IMR-90 (cell line): ENCODE results near the gene LMO1. TPM values are rescaled to one million over a fixed set of nuclear protein-coding genes. Genes with fewer than 3 reads are reported as not detected.

ENCODE experiments used
- ATAC-seq: fragments of 200-7000 bp; cut with Tn5 transposase; 2 replicates; pipeline ENCODE4 v1.9.1; 2020; ENCODE audit warnings: low read depth, mild to moderate bottlenecking, moderate library complexity
- BruUV-seq: library from RNA; stranded (reverse); fragments of 400-500 nt; replicated peaks from 2 replicates; lab custom pipeline; 2021; lab: Mats Ljungman, UMichigan
- CTCF ChIA-PET: fragments of 300-600 bp; formaldehyde crosslinking; extraction: SDS; loops from one replicate; lab custom pipeline; 2021; ENCODE audit warnings: antibody characterized with exemption; lab: Yijun Ruan, JAX
- POLR2A ChIA-PET: fragments of 300-600 bp; sonication (Branson Sonifier 250); formaldehyde crosslinking; loops from one replicate; lab custom pipeline; 2022; ENCODE audit warnings: antibody characterized with exemption; ENCODE audit not compliant: unreplicated experiment; lab: Charles Lee
- DNase-seq: peaks from one replicate; pipeline ENCODE4 v3.0.0; 2013
- H2AFZ ChIP-seq: replicated peaks from 2 replicates; pipeline ENCODE3; 2013; ENCODE audit warnings: low read length, mild to moderate bottlenecking; ENCODE audit not compliant: poor library complexity
- H2AK5ac ChIP-seq: 2 replicates; pipeline ENCODE4 v1.6.1; 2013; ENCODE audit warnings: low read depth, low read length, inconsistent platforms
- H2AK9ac ChIP-seq: replicated peaks from 2 replicates; pipeline ENCODE3; 2013; ENCODE audit warnings: mild to moderate bottlenecking, low read depth, low read length, moderate library complexity; ENCODE audit not compliant: poor library complexity
- H2BK120ac ChIP-seq: 2 replicates; pipeline ENCODE4 v1.6.1; 2013; ENCODE audit warnings: low read depth, low read length, inconsistent platforms
- H2BK15ac ChIP-seq: 3 replicates; pipeline ENCODE4 v1.6.1; 2013; ENCODE audit warnings: low read depth, low read length, inconsistent platforms
- H2BK20ac ChIP-seq: 2 replicates; pipeline ENCODE4 v1.6.1; 2013; ENCODE audit warnings: low read depth, mild to moderate bottlenecking, inconsistent platforms, low read length, moderate library complexity
- H2BK5ac ChIP-seq: 2 replicates; pipeline ENCODE4 v1.6.1; 2013; ENCODE audit warnings: mild to moderate bottlenecking, low read depth, low read length, inconsistent platforms; ENCODE audit not compliant: poor library complexity, severe bottlenecking
- H3K14ac ChIP-seq: replicated peaks from 2 replicates; pipeline ENCODE4 v1.6.1; 2013; ENCODE audit warnings: low read depth, low read length, inconsistent platforms
- H3K18ac ChIP-seq: 2 replicates; pipeline ENCODE4 v1.6.1; 2013; ENCODE audit warnings: low read depth, low read length, control low read depth
- H3K23ac ChIP-seq: 2 replicates; pipeline ENCODE4 v1.6.1; 2013; ENCODE audit warnings: low read depth, low read length, inconsistent platforms
- H3K27ac ChIP-seq: 2 replicates; pipeline ENCODE4 v1.5.1; 2013; ENCODE audit warnings: mild to moderate bottlenecking, control low read depth, low read length; ENCODE audit not compliant: insufficient read depth
- H3K27me3 ChIP-seq: 2 replicates; pipeline ENCODE4 v1.6.1; 2013; ENCODE audit warnings: low read length; ENCODE audit not compliant: control insufficient read depth, insufficient read depth
- H3K36me3 ChIP-seq: 2 replicates; pipeline ENCODE4 v1.6.1; 2013; ENCODE audit warnings: low read length, mixed read lengths; ENCODE audit not compliant: control insufficient read depth, insufficient read depth
- H3K4ac ChIP-seq: 2 replicates; pipeline ENCODE4 v1.6.1; 2013; ENCODE audit warnings: low read depth, low read length, inconsistent platforms
- H3K4me1 ChIP-seq: 2 replicates; pipeline ENCODE4 v1.6.1; 2013; ENCODE audit warnings: low read length, mixed read lengths; ENCODE audit not compliant: control insufficient read depth, insufficient read depth
- H3K4me2 ChIP-seq: 2 replicates; pipeline ENCODE4 v1.6.1; 2013; ENCODE audit warnings: low read depth, mild to moderate bottlenecking, control low read depth, low read length, moderate library complexity
- H3K4me3 ChIP-seq: 2 replicates; pipeline ENCODE4 v1.5.1; 2013; ENCODE audit warnings: low read depth, mild to moderate bottlenecking, control low read depth, low read length, moderate library complexity; ENCODE audit not compliant: insufficient read depth
- H3K56ac ChIP-seq: 2 replicates; pipeline ENCODE4 v1.6.1; 2013; ENCODE audit warnings: low read length, inconsistent platforms; ENCODE audit not compliant: insufficient read depth; ENCODE audit errors: extremely low read depth
- H3K79me1 ChIP-seq, 2 experiments: 2 replicates each; pipeline ENCODE4 v1.6.1; 2013; ENCODE audit warnings: low read length in 2 of 2, inconsistent platforms in 1 of 2, low read depth in 1 of 2
- H3K9ac ChIP-seq: 2 replicates; pipeline ENCODE4 v1.6.1; 2013; ENCODE audit warnings: low read depth, low read length, control low read depth
- H3K9me1 ChIP-seq: 2 replicates; pipeline ENCODE4 v1.6.1; 2013; ENCODE audit warnings: low read length, inconsistent platforms; ENCODE audit not compliant: insufficient read depth
- H3K9me3 ChIP-seq: 2 replicates; pipeline ENCODE4 v1.6.1; 2013; ENCODE audit warnings: low read length; ENCODE audit not compliant: control insufficient read depth, insufficient read depth
- H4K20me1 ChIP-seq: 2 replicates; pipeline ENCODE4 v1.6.1; 2013; ENCODE audit warnings: low read length, inconsistent platforms; ENCODE audit not compliant: insufficient read depth
- H4K5ac ChIP-seq: 2 replicates; pipeline ENCODE4 v1.6.1; 2013; ENCODE audit warnings: mild to moderate bottlenecking, low read depth, low read length, control low read depth
- H4K8ac ChIP-seq, 2 experiments: 2 replicates each; pipeline ENCODE4 v1.6.1; 2013; ENCODE audit warnings: low read depth in 2 of 2, low read length in 2 of 2, control low read depth in 1 of 2, inconsistent platforms in 1 of 2
- H4K91ac ChIP-seq: 2 replicates; pipeline ENCODE4 v1.6.1; 2013; ENCODE audit warnings: low read depth, low read length, inconsistent platforms; ENCODE audit not compliant: insufficient read depth
- CHD1 ChIP-seq: IDR thresholded peaks from 2 replicates; pipeline ENCODE4 v1.6.1; 2012; ENCODE audit warnings: low read depth, low read length, improper control_type of control experiment
- MAZ ChIP-seq: IDR thresholded peaks from 2 replicates; pipeline ENCODE4 v1.6.1; 2012; ENCODE audit warnings: low read depth, mild to moderate bottlenecking, low read length, improper control_type of control experiment, moderate library complexity, borderline replicate concordance
- WGBS, 2 experiments: methylation state at CpG; one replicate each; pipeline versions ENCODE4 v1.1.5 to v1.1.7; 2013; ENCODE audit warnings: missing lambda C conversion rate in 2 of 2; ENCODE audit not compliant: insufficient read length in 1 of 2; ENCODE audit errors: extremely low coverage in 2 of 2; 5-methylcytosine and 5-hydroxymethylcytosine counted together
- dilution Hi-C: fragments of 300-500 bp; cut with HindIII; formaldehyde crosslinking; loops from one replicate; pipeline ENCODE4 v1.14.3; 2018; ENCODE audit warnings: low sequenced_read_pairs; ENCODE audit not compliant: unreplicated experiment
- in situ Hi-C: fragments of 300-500 bp; cut with MboI; formaldehyde crosslinking; loops from 3 replicates; pipeline ENCODE4 v1.14.3; 2019; ENCODE audit warnings: low sequenced_read_pairs, inconsistent platforms, mixed read lengths
- intact Hi-C: fragments of 100-400 bp; cut with micrococcal nuclease; formaldehyde crosslinking; loops from 2 replicates; pipeline ENCODE4 v1.10.0; 2022
- polyA plus RNA-seq, 3 experiments: library from polyadenylated mRNA; depleted of rRNA; stranded (reverse); fragments of >200 nt; gene quantifications; 2 replicates each; pipeline ENCODE4 v1.2.3, GENCODE V29; 2012; ENCODE audit warnings: low replicate concordance in 1 of 3
- total RNA-seq: library from RNA; depleted of rRNA; stranded (reverse); fragments of >200 nt; gene quantifications from 2 replicates; pipeline ENCODE4 v1.2.3, GENCODE V29; 2012

LMO1 gene
- total and polyA plus RNA-seq, 2 of the 4 experiments (the other 2 are of a cell fraction) = not detected

GRCh38 chr11:8201644-8202365 is 61.9 kb downstream of the LMO1 start:
- Histone ChIP-seq H3K4me3 (no peak overlapping the region), H3K9ac (no peak overlapping the region), H2BK15ac (no peak overlapping the region), H4K91ac (no peak overlapping the region), H2BK20ac (no peak overlapping the region), H3K9me3 (no peaks in the 10 kb centered on the region), H4K5ac (no peak overlapping the region), H3K18ac (no peak overlapping the region), H4K20me1 (no peaks in the 10 kb centered on the region), H2BK5ac (no peak overlapping the region), H2BK120ac (no peak overlapping the region), H3K4ac (no peak overlapping the region), H2AK5ac (no peak overlapping the region), H3K23ac (no peak overlapping the region), H3K79me1 (no peaks in the 10 kb centered on the region), H2AFZ (no peak overlapping the region), H3K9me1 (no peaks in the 10 kb centered on the region), H3K27ac (no peak overlapping the region), H3K4me2 (no peak overlapping the region), H3K4me1 (no peaks in the 10 kb centered on the region), H4K8ac (no peak overlapping the region), H3K14ac (no peak overlapping the region), H3K27me3 (peaks cover 19% of the 10 kb centered on the region), H3K56ac (no peak overlapping the region), H3K36me3 (no peaks in the 10 kb centered on the region), H2AK9ac (no peak overlapping the region)
- CTCF ChIA-PET = interaction anchor here (1.0 kb wide), 1 partner anchor 9 kb away, joined by 5 read pairs; no protein-coding TSS in a partner anchor
- POLR2A ChIA-PET = no interaction called here
- WGBS, 2 experiments = no CpG with 5 or more reads among the region's 4 CpGs
- no TSS peak for BruUV-seq
- DNase-seq = no peak
- dilution Hi-C loops = no loop called here
- no peak for ATAC-seq
- intact Hi-C loops = no loop called here
- in situ Hi-C loops = no loop called here
- no peak for TF ChIP-seq MAZ
- TF ChIP-seq CHD1 = no peak
